Naive thymus-derived CD4-positive, alpha-beta T cell (primary cell): ENCODE measurements around the gene MACROD2. TPM values are rescaled to one million over a fixed set of nuclear protein-coding genes. Genes with fewer than 3 reads are reported as not detected.

ENCODE experiments used
- ATAC-seq: fragments of 150-1000 bp; cut with Tn5 transposase; 2 replicates; pipeline ENCODE4 v1.10.0; 2021; ENCODE audit warnings: mild to moderate bottlenecking, moderate library complexity
- CTCF ChIA-PET: fragments of 350-600 bp; sonication (Branson Sonifier 250); formaldehyde crosslinking; loops from one replicate; lab custom pipeline; 2021; ENCODE audit warnings: antibody characterized with exemption; lab: Charles Lee
- POLR2A ChIA-PET: fragments of 350-600 bp; sonication (Branson Sonifier 250); formaldehyde crosslinking; loops from one replicate; lab custom pipeline; 2021; ENCODE audit warnings: antibody characterized with exemption, inconsistent platforms; lab: Charles Lee
- DNase-seq, 9 donors: peaks; one replicate each; pipeline versions ENCODE4 v3.0.0 to v3.0.0-alpha.2; 2020 to 2022; ENCODE audit warnings: mixed read lengths in 1 of 9
- H3K27ac ChIP-seq: one replicate; pipeline ENCODE4 v1.7.0; 2013; ENCODE audit warnings: mild to moderate bottlenecking, low read depth, low read length, moderate library complexity
- H3K27me3 ChIP-seq, 2 donors: one replicate each; pipeline ENCODE4 v1.7.0; 2013; ENCODE audit warnings: low read length in 2 of 2, mild to moderate bottlenecking in 2 of 2, moderate library complexity in 2 of 2; ENCODE audit not compliant: control insufficient read depth in 2 of 2, insufficient read depth in 2 of 2
- H3K36me3 ChIP-seq, 3 experiments: 1 replicate in 2 of 3; 2 replicates in 1 of 3; pipeline ENCODE4 v1.7.0; 2013; ENCODE audit warnings: low read length in 3 of 3, mild to moderate bottlenecking in 3 of 3, moderate library complexity in 1 of 3; ENCODE audit not compliant: insufficient read depth in 3 of 3, control insufficient read depth in 2 of 3
- H3K4me1 ChIP-seq, 2 donors: one replicate each; pipeline ENCODE4 v1.7.0; 2013; ENCODE audit warnings: low read length in 2 of 2, mild to moderate bottlenecking in 2 of 2, moderate library complexity in 1 of 2; ENCODE audit not compliant: control insufficient read depth in 2 of 2, insufficient read depth in 2 of 2
- H3K4me3 ChIP-seq: 2 replicates; pipeline ENCODE4 v1.7.0; 2013; ENCODE audit warnings: mild to moderate bottlenecking, low read length
- H3K9me3 ChIP-seq, 3 experiments: 1 replicate in 2 of 3; 2 replicates in 1 of 3; pipeline ENCODE4 v1.7.0; 2013; ENCODE audit warnings: low read length in 3 of 3; ENCODE audit not compliant: control insufficient read depth in 2 of 3
- H3K27ac Mint-ChIP-seq, 9 donors: one replicate each; pipeline ENCODE4 v1.8.0; 2020 to 2022; ENCODE audit warnings: mixed read lengths in 9 of 9, mild to moderate bottlenecking in 8 of 9, moderate library complexity in 5 of 9, inconsistent platforms in 2 of 9
- H3K27me3 Mint-ChIP-seq, 5 donors: one replicate each; pipeline ENCODE4 v1.8.0; 2021 to 2022; ENCODE audit warnings: mixed read lengths in 5 of 5, mild to moderate bottlenecking in 1 of 5
- H3K36me3 Mint-ChIP-seq, 5 donors: one replicate each; pipeline ENCODE4 v1.8.0; 2020 to 2022; ENCODE audit warnings: mixed read lengths in 5 of 5, mild to moderate bottlenecking in 3 of 5, inconsistent platforms in 1 of 5
- H3K4me1 Mint-ChIP-seq, 7 donors: one replicate each; pipeline ENCODE4 v1.8.0; 2020 to 2022; ENCODE audit warnings: mixed read lengths in 7 of 7, mild to moderate bottlenecking in 3 of 7, inconsistent platforms in 1 of 7
- H3K4me3 Mint-ChIP-seq, 10 donors: one replicate each; pipeline ENCODE4 v1.8.0; 2020 to 2022; ENCODE audit warnings: mild to moderate bottlenecking in 10 of 10, mixed read lengths in 10 of 10, moderate library complexity in 6 of 10, inconsistent platforms in 2 of 10
- H3K9me3 Mint-ChIP-seq, 11 donors: one replicate each; pipeline ENCODE4 v1.8.0; 2020 to 2022; ENCODE audit warnings: mixed read lengths in 11 of 11, mild to moderate bottlenecking in 4 of 11, inconsistent platforms in 1 of 11, moderate library complexity in 1 of 11
- intact Hi-C, 2 donors: fragments of 100-400 bp; cut with micrococcal nuclease; formaldehyde crosslinking; loops; one replicate each; pipeline ENCODE4 v1.15.1; 2023
- polyA plus RNA-seq, 2 donors: library from polyadenylated mRNA; unstranded; fragments of 300-500 nt; fragmentation: Illumina TruSeq; gene quantifications; one replicate each; pipeline ENCODE4 v1.2.3, GENCODE V29; 2021
- total RNA-seq, 6 experiments: library from RNA in 5 of 6; stranded (reverse) in 5 of 6; gene quantifications; 1 replicate in 5 of 6; 2 replicates in 1 of 6; pipeline ENCODE4 v1.2.3 and lab custom pipeline; 2021 to 2026

Gene MACROD2
- total and polyA plus RNA-seq, 7 experiments from 2014 or later, result 0.27 to 0.86 (median 0.34) TPM; not detected in 4

DNA sequence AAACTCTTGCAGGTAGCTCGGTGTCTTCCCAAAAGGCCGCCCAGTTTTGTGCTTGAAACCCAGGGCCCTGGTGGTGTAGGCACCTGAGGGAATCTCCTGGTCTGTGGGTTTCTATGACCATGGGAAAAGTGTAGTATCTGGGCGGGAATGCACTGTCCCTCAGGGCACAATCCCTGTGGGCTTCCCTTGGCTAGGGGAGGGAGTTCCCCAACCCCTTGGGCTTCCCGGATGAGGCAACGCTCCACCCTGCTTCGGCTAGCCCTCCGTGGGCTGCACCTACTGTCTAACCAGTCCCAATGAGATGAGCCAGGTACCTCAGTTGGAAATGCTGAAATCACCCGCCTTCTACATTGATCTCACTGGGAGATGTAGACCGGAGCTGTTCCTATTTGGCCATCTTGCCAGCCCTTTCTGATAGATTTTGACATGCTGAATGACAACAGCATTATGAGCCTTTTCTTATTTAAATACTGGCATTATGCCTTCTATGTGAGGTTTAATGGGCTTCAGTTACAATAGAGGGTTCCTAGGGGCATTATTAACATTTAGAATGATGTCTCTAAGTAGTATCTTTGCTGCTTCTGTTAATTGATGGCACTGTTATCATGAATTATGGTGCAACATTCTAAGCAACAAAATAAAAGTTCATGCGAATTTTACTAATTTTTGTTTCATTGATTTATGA, 475.8 kb downstream of the MACROD2 start:
- ATAC-seq, result no peak
- H3K4me3 Mint-ChIP-seq, result no peak overlapping the region
- ChIA-PET CTCF (no interaction called here), POLR2A (no interaction called here)
- no peak for DNase-seq
- H3K27ac Mint-ChIP-seq, result no peak overlapping the region
- H3K9me3 Mint-ChIP-seq, result peaks cover 2 to 33% (median 13%) of the 10 kb centered on the region in 11 donors
- no peaks in the 10 kb centered on the region for H3K27me3 ChIP-seq
- no peaks in the 10 kb centered on the region for H3K4me1 Mint-ChIP-seq
- H3K27ac ChIP-seq, result no peak overlapping the region
- intact Hi-C loops, result no loop called here
- no peaks in the 10 kb centered on the region for H3K36me3 Mint-ChIP-seq
- H3K9me3 ChIP-seq, result no peaks in the 10 kb centered on the region
- H3K4me3 ChIP-seq, result no peak overlapping the region
- H3K36me3 ChIP-seq, result no peaks in the 10 kb centered on the region
- no peaks in the 10 kb centered on the region for H3K4me1 ChIP-seq
- no peaks in the 10 kb centered on the region for H3K27me3 Mint-ChIP-seq

DNA sequence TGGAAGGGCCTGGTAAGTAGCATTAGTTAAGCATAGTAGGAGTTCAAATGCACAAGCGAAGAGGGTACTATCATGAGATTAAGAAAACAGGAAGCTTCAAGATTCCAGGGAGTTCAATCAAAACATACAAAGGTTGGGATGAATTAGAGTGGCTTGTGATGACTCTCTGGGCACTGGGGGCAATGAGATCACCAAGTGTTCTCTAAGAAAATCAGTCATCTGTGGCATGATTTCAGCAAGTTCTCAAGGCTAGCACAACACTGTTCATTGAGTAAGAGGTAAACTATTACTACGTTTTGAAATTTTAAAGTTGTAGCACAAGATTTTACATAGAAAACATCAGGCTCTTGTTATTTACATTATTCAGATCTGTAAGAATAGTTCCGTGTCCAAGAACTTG, 481.8 kb downstream of the MACROD2 start:
- DNase-seq (no peak), ATAC-seq (no peak)
- H3K4me3 ChIP-seq, result no peak overlapping the region
- ChIA-PET POLR2A (no interaction called here), CTCF (no interaction called here)
- no peak overlapping the region for H3K4me3 Mint-ChIP-seq
- no peaks in the 10 kb centered on the region for H3K27me3 ChIP-seq
- no peak overlapping the region for H3K27ac ChIP-seq
- no peak overlapping the region for H3K27ac Mint-ChIP-seq
- peaks cover 0 to 10% (median 0%) of the 10 kb centered on the region in 11 donors for H3K9me3 Mint-ChIP-seq
- no peaks in the 10 kb centered on the region for H3K27me3 Mint-ChIP-seq
- intact Hi-C loops, result no loop called here
- H3K4me1 ChIP-seq, result no peaks in the 10 kb centered on the region
- H3K4me1 Mint-ChIP-seq, result no peaks in the 10 kb centered on the region
- no peaks in the 10 kb centered on the region for H3K36me3 ChIP-seq
- no peaks in the 10 kb centered on the region for H3K9me3 ChIP-seq
- no peaks in the 10 kb centered on the region for H3K36me3 Mint-ChIP-seq

DNA sequence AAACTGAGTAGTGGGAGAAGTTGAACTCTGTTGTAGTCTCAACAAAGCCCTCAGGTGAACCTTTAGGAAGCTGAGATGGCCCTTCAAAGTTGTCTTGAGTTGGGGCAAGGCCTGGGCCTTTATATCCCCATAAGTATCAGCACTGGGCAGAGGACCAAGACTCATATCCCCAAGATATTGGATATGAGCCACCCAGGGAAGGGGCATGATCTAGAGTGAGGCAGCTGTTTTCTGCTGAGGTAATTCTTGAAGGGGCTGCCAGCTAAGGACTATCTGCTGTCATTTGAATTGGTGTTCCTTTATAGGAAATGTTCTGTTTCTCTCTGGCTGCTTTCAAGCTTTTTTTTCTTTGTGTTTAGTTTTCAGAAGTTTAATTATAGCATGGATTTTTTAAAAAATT, 482.8 kb downstream of the MACROD2 start:
- CTCF ChIA-PET, result no interaction called here
- H3K4me1 ChIP-seq, result no peaks in the 10 kb centered on the region
- Mint-ChIP-seq H3K27me3 (no peaks in the 10 kb centered on the region), H3K4me1 (no peaks in the 10 kb centered on the region), H3K4me3 (no peak overlapping the region), H3K36me3 (no peaks in the 10 kb centered on the region), H3K9me3 (peaks cover 0 to 10% (median 0%) of the 10 kb centered on the region in 11 donors), H3K27ac (no peak overlapping the region)
- no peaks in the 10 kb centered on the region for H3K36me3 ChIP-seq
- H3K27ac ChIP-seq, result no peak overlapping the region
- no peak for ATAC-seq
- no peaks in the 10 kb centered on the region for H3K27me3 ChIP-seq
- intact Hi-C loops, result no loop called here
- no peaks in the 10 kb centered on the region for H3K9me3 ChIP-seq
- POLR2A ChIA-PET, result no interaction called here
- H3K4me3 ChIP-seq, result no peak overlapping the region
- no peak for DNase-seq

DNA sequence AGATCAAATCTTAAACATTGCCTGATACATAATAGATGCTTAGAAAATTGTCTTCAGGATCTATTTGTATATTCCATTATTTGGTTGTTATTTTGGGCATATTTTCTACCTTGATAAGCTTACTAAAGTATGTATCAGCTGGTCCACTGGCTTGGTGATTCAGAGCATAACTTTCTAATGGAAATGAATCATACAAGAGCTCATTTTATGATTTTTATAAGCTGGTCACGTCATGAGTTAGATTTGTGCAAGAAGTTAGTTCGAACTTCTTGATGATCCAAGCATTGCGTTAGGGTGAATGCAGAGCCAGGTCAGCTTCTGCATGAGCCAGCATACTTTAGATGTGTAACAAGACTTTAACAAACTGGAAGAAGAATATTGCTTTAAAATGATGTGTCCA, 486.5 kb downstream of the MACROD2 start:
- no peaks in the 10 kb centered on the region for H3K9me3 ChIP-seq
- ATAC-seq, result no peak
- no peaks in the 10 kb centered on the region for H3K27me3 ChIP-seq
- intact Hi-C loops, result no loop called here
- H3K4me1 ChIP-seq, result no peaks in the 10 kb centered on the region
- peaks cover 0 to 5% (median 0%) of the 10 kb centered on the region in 5 donors for H3K36me3 Mint-ChIP-seq
- H3K4me3 Mint-ChIP-seq, result no peak overlapping the region
- H3K27ac ChIP-seq, result no peak overlapping the region
- H3K27me3 Mint-ChIP-seq, result no peaks in the 10 kb centered on the region
- peaks cover 2 to 13% (median 6%) of the 10 kb centered on the region in 11 donors for H3K9me3 Mint-ChIP-seq
- H3K36me3 ChIP-seq, result no peaks in the 10 kb centered on the region
- no peak overlapping the region for H3K27ac Mint-ChIP-seq
- DNase-seq, result no peak
- H3K4me3 ChIP-seq, result no peak overlapping the region
- ChIA-PET POLR2A (no interaction called here), CTCF (no interaction called here)
- no peaks in the 10 kb centered on the region for H3K4me1 Mint-ChIP-seq

DNA sequence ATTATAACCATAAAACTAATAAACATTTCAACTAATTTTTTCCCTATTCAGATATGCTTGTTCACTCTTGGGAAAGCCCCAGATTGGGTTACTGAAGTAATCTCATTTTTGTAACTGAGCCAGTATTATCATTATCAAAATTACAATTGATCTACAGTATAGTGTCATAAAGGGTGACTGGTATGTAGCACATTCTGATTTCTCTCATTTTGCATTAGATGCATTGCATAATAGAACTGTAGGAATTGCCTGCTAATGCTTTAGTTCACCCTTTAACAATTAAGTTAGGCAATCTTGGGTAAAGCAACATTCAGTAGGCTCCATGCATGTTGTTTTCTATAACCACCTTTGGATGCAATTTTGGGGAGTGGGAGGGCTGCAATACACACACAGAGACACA, 492.9 kb downstream of the MACROD2 start:
- no peaks in the 10 kb centered on the region for H3K9me3 ChIP-seq
- no peak overlapping the region for H3K27ac ChIP-seq
- ChIA-PET CTCF (no interaction called here), POLR2A (no interaction called here)
- H3K9me3 Mint-ChIP-seq, result peaks cover 3 to 16% (median 6%) of the 10 kb centered on the region in 11 donors
- H3K36me3 ChIP-seq, result no peaks in the 10 kb centered on the region
- DNase-seq (no peak), ATAC-seq (no peak)
- H3K36me3 Mint-ChIP-seq, result peaks cover 0 to 5% (median 0%) of the 10 kb centered on the region in 5 donors
- H3K4me1 Mint-ChIP-seq, result no peaks in the 10 kb centered on the region
- no peak overlapping the region for H3K4me3 ChIP-seq
- intact Hi-C loops, result no loop called here
- H3K27me3 Mint-ChIP-seq, result no peaks in the 10 kb centered on the region
- H3K4me3 Mint-ChIP-seq, result no peak overlapping the region
- H3K27me3 ChIP-seq, result no peaks in the 10 kb centered on the region
- no peaks in the 10 kb centered on the region for H3K4me1 ChIP-seq
- H3K27ac Mint-ChIP-seq, result no peak overlapping the region

DNA sequence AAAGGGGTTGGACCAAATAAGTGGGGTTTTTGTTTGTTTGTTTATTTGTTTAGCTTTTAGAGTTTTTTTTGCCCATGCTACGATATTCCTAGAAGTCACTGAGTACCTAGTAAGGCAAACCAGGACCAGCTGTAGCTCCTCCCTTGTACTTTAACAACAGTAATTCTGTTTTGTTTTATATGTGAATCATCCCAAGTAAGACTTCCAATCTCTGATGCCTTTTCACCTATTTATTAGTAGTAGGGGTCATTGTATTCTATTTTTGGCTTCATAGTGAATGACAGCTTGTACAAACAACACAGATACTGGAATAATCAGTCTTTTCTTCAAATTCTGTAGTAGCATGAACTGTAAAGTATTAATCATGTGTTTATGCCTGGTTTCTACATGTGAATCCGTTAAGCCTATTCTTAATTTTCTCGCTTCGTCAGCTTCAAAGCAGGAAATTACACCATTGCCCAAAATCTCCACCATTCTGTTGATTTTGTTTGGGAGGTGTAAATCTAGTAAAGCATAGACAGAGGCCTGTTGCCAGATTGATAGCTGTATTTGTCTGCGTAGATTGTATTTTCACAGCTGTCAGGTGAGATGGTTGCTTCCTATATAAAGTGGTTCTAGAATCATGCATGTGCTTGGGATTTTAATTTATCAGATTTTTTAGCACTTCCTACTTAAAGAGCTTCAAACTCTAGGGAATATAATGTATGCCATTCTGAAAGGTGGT, 493.6 kb downstream of the MACROD2 start:
- Histone ChIP-seq H3K36me3 (no peaks in the 10 kb centered on the region), H3K27ac (no peak overlapping the region), H3K9me3 (no peaks in the 10 kb centered on the region), H3K4me1 (no peaks in the 10 kb centered on the region), H3K27me3 (no peaks in the 10 kb centered on the region), H3K4me3 (no peak overlapping the region)
- ATAC-seq, result no peak
- Mint-ChIP-seq H3K9me3 (peaks cover 3 to 16% (median 6%) of the 10 kb centered on the region in 11 donors), H3K4me1 (no peaks in the 10 kb centered on the region), H3K4me3 (no peak overlapping the region), H3K36me3 (peaks cover 0 to 5% (median 0%) of the 10 kb centered on the region in 5 donors), H3K27me3 (no peaks in the 10 kb centered on the region), H3K27ac (no peak overlapping the region)
- ChIA-PET POLR2A (no interaction called here), CTCF (no interaction called here)
- intact Hi-C loops, result no loop called here
- no peak for DNase-seq

DNA sequence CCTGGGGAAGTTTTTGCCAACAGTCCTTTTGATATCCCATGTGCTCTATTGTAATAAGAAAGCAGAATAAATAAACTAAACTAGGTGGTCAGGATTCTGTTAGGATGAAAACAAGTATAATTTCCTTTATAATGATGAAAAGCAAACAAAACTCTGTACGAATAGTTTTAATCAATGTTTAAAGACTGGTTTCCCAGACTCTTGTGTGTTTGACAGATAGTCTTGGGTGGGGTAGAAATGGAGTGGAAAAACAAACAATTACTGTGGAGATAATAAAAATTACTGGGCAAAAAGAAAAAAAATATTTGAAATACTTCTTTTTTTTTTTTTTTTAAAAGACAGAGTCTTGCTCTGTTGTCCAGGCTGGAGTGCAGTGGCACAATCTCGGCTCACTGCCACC, 494.2 kb downstream of the MACROD2 start:
- Mint-ChIP-seq H3K36me3 (peaks cover 0 to 5% (median 0%) of the 10 kb centered on the region in 5 donors), H3K27me3 (no peaks in the 10 kb centered on the region), H3K27ac (no peak overlapping the region), H3K9me3 (peaks cover 3 to 15% (median 6%) of the 10 kb centered on the region in 11 donors), H3K4me1 (no peaks in the 10 kb centered on the region), H3K4me3 (no peak overlapping the region)
- ATAC-seq (no peak), DNase-seq (no peak)
- no peaks in the 10 kb centered on the region for H3K27me3 ChIP-seq
- no peaks in the 10 kb centered on the region for H3K9me3 ChIP-seq
- H3K4me1 ChIP-seq, result no peaks in the 10 kb centered on the region
- ChIA-PET CTCF (no interaction called here), POLR2A (no interaction called here)
- no peak overlapping the region for H3K4me3 ChIP-seq
- no peaks in the 10 kb centered on the region for H3K36me3 ChIP-seq
- intact Hi-C loops, result no loop called here
- H3K27ac ChIP-seq, result no peak overlapping the region
